NCI-H510A (cell line): ENCODE results near the gene PPP1R18.
A peak's percentile ranks its signal among the peaks of the same experiment; 100 is the strongest.

ENCODE experiments used
- DNase-seq: peaks from one replicate; lab custom pipeline; 2025; lab: John Stamatoyannopoulos, UW

Gene PPP1R18

DNA sequence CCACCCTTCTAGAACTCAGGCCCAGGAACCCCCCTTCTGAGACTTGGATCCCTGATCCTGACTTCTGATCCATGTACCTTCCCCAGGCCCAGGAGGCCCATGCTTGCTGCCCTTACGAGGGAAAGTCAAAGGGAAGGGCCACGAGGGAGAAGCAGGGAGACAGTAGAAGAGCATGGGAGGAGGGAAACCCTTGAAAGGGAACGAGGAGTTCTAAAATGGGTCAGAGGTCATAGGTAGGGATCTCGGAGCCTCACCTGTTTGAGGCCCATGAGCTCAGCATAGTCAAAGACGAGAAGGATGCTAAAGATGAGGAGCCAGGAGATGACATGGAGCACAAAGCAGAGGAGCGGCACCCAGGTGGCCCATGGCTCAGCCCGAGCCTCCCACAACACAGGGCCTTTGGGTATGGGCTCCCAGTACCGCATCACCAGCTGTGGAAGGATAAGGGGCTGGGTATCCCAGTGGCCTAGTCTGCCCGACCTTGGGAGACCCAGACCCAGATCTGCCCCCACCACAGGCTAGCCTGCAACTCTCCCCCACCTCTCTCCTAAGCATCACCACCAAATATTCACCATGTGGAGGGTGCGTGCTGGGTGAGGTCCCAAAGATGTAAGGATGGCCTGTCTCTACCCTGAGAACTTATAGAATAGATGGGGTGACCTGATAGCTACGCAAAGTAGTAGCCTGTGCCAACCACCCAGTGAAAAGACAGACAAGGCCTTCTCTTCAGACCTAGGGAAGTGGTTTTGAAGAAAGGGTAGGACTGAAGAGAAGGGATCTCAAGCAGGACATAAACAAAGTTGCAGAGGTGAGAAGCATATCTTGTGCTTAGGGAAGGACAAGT is 2.8 kb upstream of the PPP1R18 start:
- no peak for DNase-seq

DNA sequence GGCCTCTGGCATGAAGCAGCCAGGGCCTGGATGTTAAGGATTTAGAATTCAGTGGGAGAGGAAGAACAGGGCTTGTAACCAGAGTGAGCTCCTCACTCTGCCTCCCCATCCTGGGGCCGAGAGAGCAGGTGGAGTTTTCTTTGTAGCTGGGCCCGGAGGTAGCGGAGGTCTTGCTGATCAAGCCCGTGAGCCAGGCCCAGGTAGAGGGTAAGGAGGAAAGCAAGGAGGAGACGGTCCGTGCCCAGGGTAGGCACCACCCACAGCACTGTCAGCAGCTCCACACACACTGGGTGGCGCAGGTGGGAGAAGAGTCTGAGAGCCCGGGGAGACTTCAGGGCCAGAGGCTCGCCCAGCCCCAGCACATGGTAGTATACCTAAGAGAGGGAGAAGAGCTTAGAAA is 2.1 kb upstream of the PPP1R18 start:
- no peak for DNase-seq

DNA sequence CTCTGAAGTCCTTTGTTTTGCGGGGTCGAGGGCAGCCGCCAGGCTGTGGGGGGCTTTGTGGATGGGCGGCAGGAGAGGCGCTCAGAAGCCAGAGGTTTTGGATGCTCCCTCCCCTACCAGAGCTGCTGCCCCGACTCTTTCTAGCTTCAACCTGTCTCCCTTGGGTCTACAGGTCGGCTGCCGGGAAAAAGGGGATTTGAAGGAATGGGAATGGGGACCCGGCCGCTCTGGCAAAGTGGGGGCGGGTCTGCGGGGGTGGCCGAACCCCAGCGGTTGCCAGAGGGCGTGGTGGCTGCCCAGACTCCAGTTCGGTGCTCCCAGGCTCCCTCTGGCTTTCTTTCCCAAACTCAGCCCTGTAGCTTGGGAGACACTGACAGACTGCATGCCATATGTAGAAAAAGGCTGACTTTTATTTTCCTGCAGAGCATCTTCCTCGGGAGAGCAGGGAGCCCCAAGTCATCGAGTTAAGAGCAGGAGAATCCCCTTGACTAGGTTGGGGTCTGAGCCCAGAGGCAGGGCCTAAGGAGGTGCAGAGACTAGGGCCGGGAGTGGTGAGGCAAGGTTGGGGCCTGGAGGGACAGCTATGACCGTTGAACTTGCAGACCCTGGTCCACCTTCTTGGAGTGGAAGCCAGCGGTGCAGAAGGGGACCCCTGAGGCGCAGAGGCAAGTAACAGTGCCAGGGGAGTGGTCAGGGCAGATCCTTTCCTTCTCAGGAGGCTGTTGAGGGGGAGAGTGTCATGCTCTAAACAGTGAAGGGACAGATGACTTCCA is 1.4 kb upstream of the PPP1R18 start:
- no peak for DNase-seq

DNA sequence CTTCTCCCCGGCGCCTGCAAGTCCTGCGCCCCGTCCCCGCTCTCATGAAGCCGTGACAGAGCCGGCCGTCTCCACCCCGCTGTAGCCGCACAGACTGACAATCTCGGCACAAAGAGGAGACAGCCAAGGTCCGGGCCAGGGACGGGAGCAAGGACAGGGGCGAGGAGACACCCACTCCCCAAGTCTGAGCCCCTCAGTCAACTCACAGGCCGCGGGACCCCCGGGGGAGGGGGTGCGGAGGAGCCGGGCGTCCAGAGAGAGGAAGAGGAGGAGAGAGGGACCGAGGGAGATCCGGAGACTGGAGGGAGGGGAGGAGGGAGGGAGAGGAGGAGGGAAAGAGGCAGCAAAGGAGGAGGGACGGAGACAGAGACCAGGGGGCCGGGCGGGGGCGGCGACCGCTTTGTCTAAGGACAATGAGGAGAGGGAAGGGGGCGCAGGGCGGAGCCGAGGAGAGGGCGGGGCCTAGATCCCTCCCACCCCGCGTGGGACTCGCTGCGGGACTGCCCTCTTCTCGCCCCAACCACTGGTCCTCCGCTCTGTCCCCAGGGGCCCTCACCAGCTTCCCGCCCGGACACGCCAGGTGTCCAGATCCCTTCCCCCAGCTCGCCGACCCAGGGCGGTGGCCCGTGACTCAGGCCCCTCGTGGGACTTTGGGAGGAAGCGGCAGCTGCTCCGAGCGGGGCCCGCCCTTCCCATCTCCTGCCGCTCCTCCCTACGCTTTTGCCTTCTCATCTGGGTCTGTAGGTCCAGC is 638 bp upstream of the PPP1R18 start:
- peak; percentile 72 for DNase-seq

DNA sequence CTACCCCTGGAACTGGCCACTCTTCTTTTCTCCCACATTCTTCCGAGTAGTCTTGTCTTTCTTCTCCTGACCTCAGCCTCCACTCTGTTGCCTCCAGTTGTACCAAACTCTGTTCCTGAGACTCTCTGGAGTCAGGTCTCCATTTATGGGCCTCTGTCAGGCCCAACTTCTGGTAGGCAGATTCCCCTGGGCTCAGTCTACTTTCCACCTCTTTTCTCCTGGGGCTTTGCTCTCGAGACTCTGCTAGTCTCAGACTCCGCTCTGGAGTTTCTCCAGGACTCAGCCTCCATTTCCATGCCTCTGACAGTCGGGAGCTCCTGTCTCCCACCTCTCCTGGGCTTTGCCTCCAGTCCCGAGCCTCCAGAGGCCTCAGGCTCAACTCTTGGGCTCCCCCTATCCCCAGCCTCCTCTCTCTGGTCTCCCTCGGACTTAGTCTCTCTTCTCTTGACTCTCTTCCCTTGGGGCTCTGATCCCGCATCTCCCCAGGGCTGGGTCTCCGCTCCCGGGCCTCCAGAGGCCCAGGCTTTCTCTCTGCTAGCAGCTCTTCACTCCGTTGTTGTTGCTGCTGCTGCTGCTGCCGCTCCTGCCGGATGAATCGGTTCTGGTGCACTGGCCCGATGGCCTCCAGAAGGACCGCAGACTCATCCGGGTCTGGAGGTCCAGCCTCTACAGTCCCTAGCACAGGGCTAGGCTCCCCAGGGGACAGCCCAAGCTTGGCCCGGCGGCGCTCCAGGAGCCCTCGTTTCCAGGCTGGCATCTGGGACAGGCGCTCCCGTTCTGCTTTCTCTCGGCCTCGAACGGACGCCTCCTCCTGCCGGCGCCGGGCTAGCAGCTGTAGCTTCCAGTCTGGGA is 1.1 kb downstream of the PPP1R18 start:
- DNase-seq = no peak

DNA sequence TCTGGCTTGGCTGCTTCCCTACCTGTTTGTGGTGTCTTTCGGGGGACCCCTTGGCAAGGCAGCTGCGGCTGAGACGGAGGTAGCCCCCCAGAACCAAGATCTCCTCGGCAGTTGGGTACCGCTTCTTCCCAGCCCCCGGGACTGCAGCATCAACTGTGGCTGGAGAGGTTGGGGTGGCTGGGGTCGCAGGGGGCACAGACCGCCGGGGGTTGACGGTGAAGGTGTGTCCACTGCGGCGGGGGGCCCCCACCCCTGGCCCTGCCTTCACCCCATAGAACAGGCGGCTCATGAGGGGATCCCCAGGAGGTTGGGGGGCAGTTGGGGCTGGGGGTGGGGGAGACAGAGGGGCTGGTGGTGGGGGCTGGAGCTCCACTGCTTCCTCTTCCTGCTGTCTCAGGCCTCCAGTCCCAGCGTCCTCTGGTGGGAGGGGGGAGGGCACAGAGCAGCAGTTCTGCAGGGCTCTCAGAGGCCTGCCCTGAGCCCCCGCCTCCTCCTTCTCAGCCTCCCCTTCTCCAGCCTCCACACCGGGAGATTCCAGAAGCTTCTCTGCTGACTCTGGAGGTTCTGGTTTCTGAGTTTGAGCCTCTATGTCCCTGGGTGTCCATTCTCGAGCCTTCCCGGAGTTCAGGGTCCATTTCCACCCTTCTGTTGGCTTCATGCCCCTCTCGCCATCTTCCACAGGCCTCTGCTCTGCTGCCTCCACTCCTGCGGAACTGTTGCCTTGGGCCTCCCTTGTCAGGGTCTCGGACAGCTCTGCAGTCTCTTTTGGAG is 1.9 kb downstream of the PPP1R18 start:
- no peak for DNase-seq

DNA sequence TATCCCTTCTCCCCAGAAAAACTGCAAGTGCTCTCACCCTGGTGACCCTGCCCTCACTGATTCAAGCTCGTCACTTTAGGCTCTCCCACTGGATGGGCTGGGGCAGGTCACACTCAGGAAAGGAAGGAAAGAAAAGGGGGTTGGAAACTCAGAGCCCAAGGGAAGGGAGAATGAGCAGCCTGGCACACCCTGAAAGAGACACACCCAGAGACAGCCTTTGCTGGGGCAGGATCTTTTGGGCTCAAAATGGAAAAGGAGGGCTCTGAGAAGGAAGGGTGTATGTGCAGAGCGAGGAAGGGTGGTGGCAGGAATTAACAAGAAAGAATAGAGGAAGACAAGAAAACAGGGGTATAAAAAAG is 2.5 kb downstream of the PPP1R18 start:
- no peak for DNase-seq

DNA sequence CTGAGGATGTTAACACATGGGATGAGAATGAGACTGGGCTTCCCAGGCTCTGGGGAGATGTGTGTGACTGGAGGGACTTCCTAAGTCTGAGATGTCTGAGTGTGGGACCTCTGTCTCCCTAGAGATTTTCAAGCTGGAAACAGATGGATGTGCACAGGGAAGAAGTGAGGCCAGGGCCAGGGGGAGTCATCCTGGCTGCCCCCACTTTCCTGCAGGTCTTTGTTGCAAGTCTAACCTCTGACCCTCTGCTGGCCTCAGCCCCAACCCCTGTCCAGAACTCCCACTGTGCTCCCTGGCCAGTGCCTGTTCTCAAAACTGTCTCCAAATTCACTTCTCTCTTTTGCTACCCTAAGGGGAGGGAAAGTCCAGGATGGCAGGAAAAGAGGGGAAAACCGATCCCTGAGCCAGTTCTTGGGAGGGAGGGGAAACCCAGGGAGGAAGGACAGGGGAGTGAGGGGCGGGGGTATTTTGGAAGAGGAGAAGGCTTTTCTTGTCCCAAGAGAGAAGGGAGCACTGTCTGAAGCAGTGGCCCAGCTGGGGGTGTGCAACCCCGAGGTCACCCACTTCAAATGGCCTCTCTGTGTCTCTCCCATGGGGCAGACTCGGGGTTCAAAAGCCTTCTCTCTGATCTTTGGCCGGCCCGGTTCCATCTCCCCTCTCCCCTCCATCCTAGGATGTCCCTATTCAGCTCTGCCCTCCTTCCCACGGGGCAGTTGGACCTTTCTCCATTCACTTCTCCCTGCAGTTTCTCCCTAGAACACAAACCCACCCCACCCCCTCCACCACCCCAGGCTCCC is 3.1 kb downstream of the PPP1R18 start:
- DNase-seq = no peak

DNA sequence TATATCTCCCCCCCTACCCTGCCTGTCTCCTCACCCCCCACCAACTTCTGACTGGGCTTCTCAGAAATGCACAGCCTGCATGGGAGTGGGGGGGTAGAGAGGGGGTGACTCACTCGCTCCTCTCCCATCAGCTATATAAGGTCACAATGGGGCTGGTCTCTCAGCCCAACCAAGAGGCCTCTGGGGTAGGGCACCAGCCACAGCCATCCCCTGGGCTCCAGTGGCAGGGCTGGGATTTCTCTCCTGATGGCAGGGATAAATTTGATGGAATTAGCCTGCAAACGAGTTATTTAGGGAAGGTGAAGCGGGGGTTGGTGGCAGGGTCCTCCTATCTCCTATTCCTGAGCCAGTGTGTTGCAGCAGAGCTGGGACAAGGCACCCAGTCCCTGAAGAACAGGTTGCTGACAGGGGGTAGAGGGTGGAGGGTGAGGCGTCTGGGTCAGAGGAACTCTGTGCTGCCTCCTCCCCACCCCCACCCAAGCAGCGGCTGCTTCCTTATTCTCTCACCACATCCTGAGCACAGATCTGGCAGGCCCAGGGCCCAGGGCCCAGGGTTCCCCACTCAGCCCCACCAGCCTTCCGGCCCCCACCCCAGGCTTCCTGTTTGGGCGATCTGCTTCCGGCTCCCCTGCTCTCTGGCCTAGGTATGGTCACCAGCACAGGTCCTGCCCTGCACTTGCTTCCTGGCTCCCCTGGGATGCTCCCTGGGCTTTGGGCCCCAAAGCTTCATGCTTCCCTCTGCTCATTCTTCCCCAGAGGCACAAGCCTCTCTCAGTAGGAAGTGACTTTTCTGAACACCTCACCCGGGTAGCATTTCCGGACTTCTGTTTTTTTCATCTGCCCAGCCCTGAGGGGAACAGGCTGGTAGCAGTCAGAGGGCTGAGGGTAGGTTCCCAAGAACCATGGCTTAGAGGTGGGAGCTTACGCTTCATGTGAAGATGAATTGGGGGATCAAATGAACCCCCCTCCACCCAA is 4.0 kb downstream of the PPP1R18 start:
- no peak for DNase-seq

DNA sequence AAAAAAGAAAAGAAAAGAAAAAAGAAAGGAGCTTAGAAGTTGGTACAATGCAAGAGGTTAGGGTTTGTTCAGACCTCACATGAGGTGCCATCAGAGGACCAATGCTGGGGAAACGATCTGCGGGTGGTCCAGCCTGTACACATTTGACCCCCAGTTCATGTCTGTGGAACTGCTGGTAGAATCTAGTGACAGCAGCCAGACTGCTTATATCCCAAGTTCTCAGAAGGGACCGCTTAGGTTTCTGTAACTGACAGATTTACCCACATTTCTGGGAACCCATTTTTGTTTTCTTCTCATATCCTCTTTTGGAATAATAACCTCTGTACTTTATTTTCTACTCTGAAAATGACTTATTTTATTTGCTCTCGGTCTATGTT is 4.7 kb downstream of the PPP1R18 start:
- no peak for DNase-seq

DNA sequence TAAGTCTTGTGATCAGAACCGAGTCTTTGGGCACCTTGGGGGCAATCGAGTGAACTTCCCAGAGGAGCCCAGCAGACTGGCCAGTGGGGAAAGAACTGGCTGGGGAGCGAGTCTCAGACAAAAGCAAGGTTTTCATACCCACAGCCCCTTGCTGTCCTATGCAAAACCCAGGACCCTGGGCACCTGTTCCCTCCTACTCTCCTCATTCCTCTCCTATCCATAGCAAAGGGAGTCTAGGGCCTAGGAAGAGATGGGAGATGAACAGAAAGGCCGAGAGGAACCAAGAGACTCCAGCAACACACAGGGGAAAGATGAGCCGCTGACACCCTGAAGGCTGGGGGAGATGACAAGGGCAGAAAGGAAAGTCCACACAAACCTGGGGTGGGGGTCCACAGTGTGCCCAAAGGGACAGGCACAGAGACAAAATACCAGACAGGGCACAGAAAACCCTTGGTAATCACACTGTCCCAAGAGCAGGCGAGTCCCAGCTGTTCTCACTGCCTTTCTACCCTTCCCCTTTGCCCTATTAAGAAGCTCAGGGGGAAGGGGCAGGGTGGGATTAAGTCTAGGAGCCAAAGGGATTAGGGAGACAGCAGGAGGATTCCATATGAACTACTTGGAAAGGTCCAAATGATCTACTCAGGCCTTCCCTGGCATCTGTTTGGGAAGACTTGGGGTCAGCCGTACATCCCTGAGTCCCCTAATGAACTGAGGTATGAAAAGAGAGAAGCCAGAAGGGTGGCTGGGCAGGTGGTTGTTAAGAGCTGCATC is 6.5 kb downstream of the PPP1R18 start:
- DNase-seq = no peak

DNA sequence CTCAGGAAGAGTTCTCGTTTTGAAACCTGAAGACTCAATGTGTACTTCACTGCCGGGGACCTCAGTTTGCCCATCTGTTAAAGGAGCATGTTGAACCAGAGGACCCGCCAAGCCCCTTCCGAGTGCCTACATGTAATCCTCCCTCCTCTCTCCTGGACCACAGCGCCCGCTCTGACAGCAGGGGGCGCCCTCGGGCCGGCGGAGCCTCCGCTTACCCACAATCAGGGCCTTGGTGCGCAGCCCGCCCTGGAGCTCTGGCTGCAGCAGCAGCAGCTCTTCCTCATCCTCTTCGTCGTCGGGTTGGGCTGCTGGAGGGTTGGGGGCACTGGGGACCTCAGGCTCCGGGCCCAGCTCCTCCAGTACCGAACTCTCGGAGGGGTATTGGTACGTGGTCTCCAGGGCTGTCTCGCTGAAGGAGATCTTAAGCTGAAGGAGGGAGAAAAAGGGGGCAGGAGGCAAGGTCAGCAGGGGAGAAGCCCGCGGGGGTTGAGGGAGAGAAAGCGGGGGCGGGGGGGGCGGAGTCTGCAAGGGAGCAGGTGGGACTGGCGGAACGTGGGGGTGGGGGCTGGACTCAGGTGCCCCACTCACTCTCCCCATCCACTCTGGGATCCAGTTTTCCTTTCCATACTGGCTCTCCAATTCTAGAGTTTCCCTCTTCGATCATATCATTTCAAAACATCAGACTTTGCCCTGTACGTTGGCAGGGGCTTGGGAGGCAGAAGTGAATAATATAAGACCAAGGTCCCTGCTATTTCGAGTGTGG is 7.3 kb downstream of the PPP1R18 start:
- peak; percentile 41 for DNase-seq

DNA sequence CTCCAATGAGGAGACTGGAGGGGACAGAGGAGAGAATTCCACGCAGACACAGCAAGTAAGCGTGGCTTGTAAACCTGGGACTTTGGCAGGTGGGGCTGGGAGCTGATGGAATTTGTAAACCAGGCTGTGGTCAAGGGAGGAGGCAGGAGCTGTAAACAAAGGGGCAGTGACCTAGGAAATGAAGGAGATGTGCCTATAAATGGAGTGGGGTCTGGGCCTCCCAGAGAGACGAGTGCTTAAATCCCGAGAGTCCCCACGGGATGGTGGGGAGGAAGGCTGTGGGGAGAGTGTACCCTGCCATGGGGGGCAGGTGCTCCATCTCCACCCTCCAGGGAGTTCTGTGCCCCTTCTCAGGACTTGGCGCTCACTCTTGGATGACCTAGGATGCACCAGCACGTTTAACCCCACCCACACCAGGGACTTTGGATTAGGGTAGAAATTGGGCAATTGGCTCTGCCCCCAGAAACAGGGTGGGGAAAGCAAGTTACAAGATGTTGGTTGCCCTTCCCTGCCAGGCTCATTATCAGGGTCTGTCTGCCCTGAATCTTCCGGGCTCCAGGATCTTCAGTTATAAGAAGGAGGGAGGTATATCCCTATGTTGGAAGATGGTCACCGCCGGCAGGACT is 9.7 kb downstream of the PPP1R18 start:
- no peak for DNase-seq

DNA sequence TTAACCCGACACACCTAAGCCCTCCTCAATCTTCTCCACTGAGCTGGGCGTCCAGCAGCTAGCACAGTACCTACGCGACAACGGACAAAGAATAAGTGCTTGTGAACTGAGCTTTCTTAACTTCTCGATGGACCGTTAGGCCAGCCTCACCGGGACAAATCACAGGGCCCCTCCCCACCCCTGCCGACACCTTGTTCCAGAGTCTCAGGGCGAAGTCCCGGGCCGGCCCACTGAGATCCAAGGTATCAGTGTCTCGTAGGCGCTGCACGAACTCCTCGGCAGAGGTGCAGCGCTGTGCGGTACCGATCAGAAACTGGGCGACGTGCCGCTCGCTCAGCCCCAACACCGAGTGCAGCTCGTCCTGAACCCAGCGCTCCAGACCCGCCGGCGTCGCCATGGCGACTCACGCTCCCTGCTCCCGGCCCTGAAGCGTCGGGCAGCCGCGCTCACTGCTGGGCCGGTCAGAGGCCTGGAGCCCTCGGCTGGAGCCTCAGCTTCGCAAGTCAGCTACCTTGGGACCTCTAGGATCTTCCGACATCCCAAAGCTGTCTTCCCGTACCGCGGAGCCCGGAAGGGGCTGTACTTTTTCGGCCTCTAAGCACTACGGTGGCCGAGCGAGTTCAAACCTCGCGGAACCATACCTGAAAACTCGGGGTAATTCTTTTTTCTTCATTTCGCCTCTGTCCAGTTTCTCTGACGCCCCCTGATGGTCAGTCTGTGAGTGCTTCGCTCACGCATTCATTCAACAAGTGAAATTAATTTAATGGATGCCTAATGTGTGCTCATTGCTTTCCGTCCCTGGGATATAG is 13.8 kb downstream of the PPP1R18 start, which contains the start of gene DHX16:
Gene DHX16 (minus strand): TSS at position 562 of the 809 bp plus-strand sequence. CDS start 165 bp downstream, at position 397.
- peak; percentile 90 for DNase-seq

DNA sequence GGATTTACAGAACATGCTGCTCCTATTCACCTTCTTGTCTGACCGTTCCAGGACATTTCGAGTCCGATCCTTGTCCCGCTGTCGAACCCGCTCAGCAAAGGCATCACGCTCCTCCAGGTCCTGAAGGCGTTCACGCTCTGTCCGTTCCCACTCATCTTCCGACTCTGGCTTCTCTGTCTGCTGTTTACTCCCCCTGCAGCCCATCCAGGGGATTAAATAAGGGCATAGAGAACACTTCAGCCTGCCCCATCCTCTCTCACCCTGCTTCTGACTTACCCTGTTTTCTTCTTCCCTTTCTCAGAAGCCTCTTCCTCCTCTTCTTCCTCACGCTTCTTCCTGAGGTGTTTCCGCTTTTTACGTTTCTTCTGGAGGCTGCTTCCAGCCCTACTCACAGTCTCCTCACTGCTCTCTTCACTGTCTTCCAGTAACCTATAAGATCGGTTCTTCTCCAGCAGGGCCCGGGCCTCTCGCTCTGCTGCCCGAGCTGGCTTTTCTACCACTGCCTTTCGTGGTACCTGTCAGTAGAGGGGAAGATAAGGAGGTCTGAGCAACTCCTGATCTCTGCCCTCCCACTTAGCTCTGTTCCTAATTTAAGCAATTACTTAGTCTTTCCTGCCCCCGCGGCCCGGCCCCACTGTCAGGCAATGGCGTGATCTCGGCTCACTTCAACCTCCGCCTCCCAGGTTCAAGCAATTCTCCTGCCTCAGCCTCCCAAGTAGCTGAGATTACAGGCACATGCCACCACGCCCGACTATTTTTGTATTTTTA is 15.5 kb downstream of the PPP1R18 start:
- DNase-seq = no peak
